IPS-18c (cell line): Measurements from ENCODE around the gene DVL2.
"Not testable (repeated sequence)": the region's sequence is repeated elsewhere in the genome, so short reads cannot be mapped to it uniquely, and the experiment has no call there.

Experiments
- H3K4me3 ChIP-seq: 2 replicates; pipeline ENCODE4 v1.7.0; 2013; ENCODE audit warnings: low read depth, mild to moderate bottlenecking, low read length, moderate library complexity; ENCODE audit not compliant: insufficient read depth
- H3K9me3 ChIP-seq: one replicate; pipeline ENCODE4 v1.6.1; 2013; ENCODE audit warnings: mild to moderate bottlenecking, low read length, moderate library complexity; ENCODE audit not compliant: control insufficient read depth, insufficient read depth

Gene DVL2

DNA sequence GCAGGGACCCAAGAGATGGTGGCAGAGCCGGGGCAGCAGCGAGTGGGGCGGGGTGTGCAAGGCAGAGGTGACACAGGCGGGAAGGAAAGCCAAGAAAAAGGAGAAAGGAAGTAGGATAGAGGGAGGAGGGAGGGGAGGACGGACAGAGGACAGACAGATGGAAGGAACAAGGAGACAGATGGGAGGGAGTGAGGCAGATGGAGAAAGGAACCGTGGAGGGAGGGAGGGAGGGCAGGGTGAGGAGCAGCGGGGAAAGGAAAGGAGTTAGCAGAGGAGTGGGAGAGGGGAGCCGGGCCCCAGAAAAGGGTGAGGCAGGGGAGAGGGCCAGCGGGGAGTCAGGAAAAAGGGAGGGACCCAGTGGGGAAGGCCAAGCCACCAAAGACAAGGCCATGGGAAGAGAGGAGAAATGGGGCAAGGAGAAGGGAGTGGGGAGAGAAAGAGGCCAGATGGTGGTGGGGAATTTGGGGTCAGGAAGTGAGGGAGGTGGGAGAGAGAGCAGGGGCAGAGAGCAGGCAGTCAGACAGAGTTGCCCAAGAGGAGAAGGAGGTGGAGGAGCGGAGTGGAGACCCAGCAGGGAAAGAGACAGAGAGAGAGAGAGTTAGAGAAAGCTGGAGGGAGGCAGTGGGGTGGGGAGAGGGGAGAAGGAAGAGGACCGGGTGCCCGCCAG, 41.9 kb downstream of the DVL2 start:
- Histone ChIP-seq H3K4me3 (no peak overlapping the region), H3K9me3 (no peaks in the 10 kb centered on the region)

DNA sequence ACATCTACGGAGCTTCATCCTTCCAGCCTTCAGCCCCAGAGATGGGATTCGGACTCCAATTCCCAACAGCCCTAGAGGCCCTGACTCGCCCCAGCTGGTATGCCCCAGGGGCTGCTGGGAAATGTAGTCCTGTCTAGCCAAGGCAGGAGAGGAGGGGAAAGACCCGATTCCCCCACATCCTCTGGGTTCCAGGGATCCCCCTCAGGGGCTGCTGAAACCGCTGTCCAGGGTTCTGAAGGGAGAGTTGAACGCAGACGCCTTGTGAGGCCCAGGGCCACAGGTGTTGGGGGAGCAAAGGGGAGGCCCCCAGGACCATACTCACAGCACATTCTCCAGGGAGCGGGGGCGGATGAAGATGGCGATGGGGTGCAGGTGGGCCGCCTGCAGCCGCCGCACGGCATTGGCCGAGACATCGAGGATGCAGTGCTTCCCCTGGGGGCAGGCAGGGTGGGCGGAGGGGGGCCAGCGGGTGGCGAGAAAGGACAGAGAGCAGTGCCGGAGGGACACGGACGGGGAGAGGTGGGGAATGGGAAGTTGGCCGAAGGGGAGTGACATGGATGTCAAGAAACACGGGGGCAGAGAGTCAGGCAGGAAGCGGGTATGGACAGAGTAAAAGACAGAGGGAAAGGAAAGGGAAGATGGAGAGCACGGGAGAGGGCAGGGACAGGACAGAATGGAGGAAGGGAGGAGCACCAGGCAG, 42.6 kb downstream of the DVL2 start:
- Histone ChIP-seq H3K9me3 (no peaks in the 10 kb centered on the region), H3K4me3 (no peak overlapping the region)

DNA sequence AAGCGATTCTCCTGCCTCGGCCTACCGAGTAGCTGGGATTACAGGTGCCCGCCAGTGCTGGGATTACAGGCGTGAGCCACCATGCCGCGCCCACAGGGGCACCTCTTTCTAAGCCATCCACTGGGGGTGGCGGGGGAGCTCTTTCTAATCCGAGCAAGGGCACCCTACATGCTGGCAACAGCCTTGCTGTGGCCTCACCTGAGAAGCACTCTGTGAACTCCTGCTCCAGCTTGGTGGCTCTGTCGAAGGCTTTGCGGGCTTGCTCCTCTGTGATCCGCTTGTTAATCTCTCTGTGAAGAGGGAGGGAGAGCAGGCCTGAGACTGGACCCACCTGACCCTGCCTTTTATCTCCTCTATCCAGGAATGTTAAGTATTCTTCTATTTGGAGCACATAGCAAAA, 43.2 kb downstream of the DVL2 start:
- Histone ChIP-seq H3K4me3 (no peak overlapping the region), H3K9me3 (no peaks in the 10 kb centered on the region)

DNA sequence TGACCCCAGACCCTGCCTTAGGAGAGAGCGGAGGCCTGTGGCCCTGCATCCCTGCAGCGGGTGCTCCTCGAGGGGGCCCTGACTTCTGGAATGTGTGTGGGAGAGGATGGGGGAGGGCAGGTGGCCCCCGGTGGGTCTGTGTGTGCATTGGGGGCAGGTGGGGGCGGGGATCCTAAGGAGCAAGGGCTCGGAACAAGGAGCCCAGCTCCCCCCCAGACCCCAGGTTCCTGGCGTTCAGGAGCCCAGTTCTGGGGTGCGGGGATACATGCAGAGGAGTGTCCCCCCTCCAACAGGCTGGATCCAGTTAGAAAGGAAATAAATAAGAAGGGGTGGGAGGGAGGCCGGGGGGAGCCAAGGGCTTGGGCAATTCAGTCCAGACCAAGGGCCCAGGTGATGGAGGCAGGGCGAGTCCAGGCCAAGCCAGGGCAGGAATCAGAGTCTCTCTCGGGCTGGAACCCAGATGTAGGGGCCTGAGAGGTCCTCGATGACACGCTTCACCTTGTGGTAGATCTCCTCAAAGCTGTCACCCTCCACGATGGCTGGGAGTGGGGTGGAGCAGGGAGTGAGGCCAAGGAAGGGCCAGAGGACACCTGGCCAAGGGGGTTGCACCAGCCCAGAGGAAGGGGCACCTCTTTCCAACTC, 43.9 kb downstream of the DVL2 start:
- Histone ChIP-seq H3K4me3 (no peak overlapping the region), H3K9me3 (no peaks in the 10 kb centered on the region)

DNA sequence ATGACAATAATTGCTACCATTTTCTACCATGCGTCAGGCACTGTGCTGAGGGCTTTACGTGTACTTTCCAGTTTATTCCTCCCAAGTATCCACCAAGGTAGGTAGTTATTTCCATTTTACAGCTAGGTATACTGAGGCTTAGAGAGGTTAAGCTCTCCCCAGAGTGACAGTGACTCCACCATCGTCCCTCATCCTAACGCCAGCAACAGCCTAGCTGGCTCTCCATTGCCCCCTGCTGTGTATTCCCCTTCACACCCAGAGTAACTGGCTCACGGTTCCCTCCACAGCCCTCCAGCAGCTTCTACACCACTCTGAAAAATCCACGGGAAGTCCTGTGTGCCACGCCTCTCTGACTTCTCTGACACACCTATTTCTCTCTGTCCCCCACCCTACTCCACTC, 48.1 kb downstream of the DVL2 start:
- H3K4me3 ChIP-seq: no peak overlapping the region
- H3K9me3 ChIP-seq: no peaks in the 10 kb centered on the region

DNA sequence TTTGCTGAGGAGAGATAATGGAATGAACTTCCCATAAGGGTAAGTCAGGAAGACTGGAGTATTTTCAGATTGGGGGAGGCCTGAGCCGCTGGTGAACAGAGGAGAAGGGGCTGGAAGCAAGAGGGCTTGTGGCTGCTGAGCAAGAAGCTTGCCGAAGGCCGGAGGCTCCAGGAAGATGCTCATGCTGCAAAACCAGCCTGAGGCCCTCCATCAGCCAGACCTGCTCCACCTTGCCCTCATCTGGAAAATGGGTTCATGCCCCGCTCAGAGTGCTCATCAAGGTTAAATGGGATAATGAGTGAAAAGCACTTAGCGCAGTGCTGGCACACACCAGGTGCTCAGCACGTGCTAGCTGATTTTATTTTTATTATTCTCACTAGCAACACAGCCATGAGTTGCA, 49.7 kb downstream of the DVL2 start:
- Histone ChIP-seq H3K4me3 (no peak overlapping the region), H3K9me3 (no peaks in the 10 kb centered on the region)

DNA sequence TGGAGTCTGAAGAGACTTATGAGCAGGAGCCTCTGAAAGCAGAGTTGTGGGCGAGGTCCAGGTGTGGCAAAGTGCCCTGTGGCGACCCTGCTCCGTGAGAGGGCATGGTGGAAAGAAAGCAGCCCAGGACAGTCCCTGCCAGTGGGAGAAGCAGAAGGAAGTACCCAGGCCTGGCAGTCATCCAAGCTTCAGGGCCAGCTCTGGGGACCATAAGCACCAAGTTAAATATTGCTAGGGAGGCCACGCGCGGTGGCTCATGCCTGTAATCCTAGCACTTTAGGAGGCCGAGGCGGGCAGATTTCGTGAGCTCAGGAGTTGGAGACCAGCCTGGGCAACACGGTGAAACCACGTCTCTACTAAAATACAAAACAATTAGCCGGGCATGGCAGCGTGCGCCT, 50.2 kb downstream of the DVL2 start:
- H3K9me3 ChIP-seq: no peaks in the 10 kb centered on the region
- H3K4me3 ChIP-seq: no peak overlapping the region

DNA sequence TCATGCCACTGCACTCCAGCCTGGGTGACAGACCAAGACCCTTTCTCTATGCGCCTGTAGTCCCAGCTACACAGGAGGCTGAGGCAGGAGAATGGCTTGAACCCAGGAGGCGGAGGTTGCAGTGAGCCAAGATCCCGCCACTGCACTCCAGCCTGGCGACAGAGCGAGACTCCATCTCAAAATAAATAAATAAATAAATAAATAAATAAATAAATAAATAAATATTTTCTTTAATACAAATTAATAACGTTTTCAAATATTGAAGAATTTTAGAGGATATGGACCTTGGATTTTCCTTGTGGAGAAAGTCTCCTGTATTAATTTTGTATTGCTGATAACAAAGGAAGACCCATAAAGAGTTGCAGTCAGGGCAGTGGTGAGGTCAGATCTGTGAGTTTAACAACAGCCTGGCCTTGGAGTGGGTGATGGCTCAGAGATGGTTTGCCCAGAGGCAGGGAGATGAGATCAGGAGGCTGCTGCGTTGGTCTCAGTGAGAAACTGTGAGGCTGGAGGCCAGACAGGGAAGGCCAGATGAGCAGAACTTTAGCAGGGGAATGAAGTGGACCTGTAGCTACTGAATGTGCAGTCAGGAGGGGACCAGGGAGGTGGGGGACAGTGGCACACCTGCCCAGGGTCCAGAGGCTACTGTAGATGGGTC, 50.8 kb downstream of the DVL2 start:
- no peak overlapping the region for H3K4me3 ChIP-seq
- no peaks in the 10 kb centered on the region for H3K9me3 ChIP-seq

DNA sequence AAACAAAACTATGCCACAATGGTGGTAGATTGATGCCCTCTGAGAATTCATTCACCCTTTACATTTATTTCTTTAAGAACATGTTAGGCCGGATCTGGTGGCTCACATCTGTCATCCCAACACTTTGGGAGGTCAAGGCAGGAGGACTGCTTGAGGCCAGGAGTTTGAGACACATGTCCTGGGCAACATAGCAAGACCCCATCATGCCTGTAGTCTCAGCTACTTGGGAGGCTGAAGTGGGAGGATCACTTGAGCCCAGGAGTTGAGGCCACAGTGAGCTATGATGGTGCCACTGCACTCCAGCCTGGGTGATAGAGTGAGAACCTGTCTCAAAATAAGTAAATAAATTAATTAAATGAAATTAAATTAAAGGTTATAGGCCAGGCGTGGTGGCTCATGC, 52.2 kb downstream of the DVL2 start:
- H3K9me3 ChIP-seq, H3K4me3 ChIP-seq: not testable (repeated sequence)

DNA sequence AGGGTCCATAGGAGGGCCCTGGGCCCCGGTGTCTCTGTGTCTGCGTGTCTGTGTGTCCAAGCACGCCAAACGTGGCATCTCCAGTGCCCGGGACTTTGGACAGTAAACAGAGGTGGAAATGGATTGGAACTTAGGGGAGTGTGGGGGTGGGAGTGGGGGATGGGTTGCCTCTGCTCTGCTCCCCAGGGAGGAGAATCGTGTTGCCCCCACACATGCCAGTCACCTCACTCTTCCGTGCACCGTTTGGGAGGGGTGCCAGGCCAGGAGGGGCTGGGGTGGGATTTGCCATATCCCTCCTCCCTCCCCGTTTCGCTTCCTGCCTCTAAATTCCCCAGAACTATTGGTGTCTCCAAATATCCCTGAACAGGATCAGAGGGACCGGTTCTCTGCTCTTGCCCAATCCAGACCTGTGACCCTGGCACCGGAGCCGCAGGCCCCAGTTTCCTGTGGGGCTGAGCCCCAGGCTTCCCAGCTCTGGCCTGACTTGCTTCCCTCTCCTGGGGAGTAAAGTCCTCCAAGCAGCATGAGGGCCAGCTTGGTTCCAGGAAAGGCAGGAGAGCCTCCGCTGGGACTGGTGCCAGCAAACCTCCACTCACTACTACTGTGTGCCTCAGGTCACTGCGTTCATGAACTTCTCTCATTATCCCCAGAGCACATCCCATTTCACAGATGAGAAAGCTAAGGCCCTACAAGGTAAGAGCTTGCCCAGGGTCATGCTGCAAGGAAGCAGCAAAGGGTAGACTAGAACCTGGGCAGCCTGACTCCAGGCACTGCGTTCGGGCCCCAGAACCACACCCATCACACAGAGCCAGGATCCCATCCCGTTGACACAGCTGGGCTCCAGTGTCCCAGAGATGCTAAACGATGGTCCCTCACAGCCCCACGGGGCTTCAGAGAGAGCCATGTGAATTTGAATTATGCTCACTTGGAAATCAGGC, 54.7 kb downstream of the DVL2 start, which contains the start of gene ASGR1:
ASGR1 (minus strand) TSS at position 54 of the 938 bp plus-strand sequence. CDS start 807 bp downstream, outside the sequence.
- peak within 1 kb of the TSS; percentile 71; the same call in 1 of the 2 replicates for H3K4me3 ChIP-seq

DNA sequence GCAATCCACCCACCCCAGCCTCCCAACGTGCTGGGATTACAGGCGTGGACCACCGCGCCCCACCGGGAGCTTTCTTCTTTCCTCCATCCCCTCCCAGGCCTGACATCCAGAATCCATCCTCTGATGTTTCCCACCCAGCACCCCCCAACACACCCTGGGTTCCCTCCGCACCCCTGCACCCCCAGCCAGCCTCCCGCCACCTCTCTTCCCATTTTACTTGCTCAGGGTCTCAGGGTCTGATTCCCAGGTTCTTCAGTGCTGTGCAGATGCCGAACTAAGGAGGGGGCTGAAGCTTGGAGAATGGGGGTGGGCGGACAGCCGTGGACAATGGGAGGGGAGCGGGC, 55.4 kb downstream of the DVL2 start:
- Histone ChIP-seq H3K4me3 (no peak overlapping the region), H3K9me3 (peaks cover 2% of the 10 kb centered on the region)

More for the DNA sequence above, 54.7 kb downstream of the DVL2 start, which contains the start of gene ASGR1:
- H3K9me3 ChIP-seq: no peaks in the 10 kb centered on the region

DNA sequence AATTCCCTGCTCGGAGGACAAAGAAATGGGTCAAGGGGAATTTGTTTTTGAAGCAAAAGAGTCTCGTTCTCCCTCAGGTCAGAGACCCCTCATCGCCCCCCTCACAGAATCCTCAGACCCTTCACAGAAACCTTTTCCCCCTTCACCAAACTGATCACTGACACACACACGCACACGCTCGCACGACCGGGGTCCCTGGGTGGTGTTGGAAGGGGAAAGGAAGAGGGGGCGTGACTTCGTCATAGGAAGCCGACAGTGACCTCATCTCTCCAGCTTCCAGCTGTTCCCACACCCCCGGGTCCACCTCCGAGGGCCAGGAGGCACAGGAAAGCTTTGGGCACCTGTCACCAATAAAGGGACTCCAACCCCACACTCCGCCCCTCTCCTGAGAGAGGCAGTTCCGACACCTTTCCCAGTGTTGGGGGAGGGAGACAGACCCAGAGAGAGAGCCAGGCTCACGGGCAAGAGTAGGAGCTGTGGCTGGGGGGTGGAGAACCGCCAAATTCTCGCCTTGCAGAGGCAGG, 56.3 kb downstream of the DVL2 start:
- peak overlapping the region; percentile 71 for H3K4me3 ChIP-seq
- peaks cover 2% of the 10 kb centered on the region for H3K9me3 ChIP-seq

DNA sequence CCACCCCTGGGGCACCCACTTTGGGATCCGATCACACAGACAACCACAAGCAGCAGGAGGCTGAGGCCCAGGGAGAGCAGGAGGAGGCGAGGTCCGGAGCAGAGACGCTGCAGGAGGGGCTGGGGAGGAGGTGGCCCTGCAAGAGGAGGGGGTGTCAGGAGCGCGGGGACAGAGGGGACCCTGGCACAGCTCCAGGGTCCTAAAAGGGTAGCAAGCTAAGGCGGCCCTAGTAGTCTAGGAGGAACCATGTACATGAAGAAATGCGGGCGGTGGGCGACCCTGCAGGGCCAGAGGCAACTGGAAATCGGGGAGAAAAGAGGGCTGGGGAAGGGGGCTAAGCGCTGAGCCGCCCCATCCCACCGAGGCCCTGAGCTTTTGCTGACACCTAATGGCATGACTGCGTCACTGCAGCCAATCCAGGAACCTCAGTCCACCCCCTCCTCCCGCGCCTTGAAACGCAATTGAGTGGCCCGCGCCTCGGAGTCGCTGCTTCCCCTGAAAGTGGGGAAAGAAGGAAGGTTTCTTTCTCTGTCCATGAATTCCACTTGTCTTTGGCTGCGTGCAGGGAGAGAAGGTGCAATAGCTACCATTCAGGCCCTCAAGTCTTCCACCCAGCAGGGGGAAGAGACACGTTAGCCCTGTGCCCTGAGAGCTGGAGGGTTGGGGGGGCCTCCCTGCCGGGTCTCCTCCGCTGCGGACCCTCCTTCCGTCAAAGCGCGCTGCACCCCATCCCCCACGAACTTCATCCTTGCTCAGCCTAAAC, 56.9 kb downstream of the DVL2 start:
- Histone ChIP-seq H3K4me3 (peak overlapping the region; percentile 71), H3K9me3 (peaks cover 2% of the 10 kb centered on the region)

DNA sequence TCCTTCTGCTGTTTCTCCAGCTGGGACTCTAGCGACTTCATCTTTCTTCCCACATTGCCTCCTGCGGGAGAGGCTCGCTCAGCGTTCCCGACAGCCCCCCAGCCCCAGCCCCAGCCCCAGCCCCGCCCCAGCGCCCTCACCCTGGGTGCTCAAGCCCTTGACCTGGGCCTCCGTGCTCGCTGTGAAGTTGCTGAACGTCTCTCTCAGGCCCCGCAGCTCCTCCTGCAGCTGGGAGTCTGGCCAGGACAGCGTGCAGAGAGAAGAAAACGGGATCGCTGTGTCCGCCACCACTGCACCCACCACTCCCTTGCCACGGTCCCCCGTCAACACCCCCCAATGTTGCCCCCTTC, 57.5 kb downstream of the DVL2 start:
- peak overlapping the region; percentile 71 for H3K4me3 ChIP-seq
- H3K9me3 ChIP-seq: peaks cover 2% of the 10 kb centered on the region

DNA sequence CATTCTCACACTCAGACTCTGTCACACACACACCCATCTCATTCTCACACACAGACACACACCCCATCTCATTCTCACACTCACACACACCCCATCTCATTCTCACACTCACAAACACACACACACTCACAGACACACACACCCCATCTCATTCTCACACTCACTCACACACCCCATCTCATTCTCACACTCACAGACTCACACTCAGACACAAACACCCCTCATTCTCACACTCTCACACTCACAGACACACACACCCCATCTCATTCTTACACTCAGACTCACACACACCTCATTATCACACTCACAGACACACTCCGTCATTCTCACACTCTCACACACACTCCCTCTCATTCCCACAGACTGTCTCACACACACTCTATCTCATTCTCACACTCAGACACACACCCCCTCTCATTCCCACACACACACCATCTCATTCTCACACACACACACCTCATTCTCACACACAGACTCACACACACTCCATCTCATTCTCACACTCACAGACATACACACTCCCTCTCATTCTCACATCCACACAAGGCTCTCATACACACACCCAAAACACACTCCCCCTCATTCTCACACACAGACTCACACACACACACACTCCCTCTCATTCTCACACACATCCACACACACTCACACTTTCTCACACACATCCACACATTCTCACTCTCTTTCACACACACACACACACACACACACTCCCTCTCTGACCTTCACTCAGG, 58.0 kb downstream of the DVL2 start:
- no peak overlapping the region for H3K4me3 ChIP-seq

More for the DNA sequence above, 58.0 kb downstream of the DVL2 start:
- peaks cover 2% of the 10 kb centered on the region for H3K9me3 ChIP-seq
